Mammary epithelial cell (primary cell): Measurements from ENCODE around the gene ACCSL.

Experiments used
- CTCF ChIP-seq, 2 donors: IDR thresholded peaks in 1 of 2; conservative IDR thresholded peaks in 1 of 2; 2 replicates each; pipeline ENCODE4 v1.5.1; 2011 to 2012; ENCODE audit warnings: inconsistent platforms in 2 of 2, low read length in 2 of 2, mild to moderate bottlenecking in 2 of 2, control low read depth in 1 of 2, low read depth in 1 of 2; ENCODE audit not compliant: insufficient read depth in 1 of 2; ENCODE audit errors: extremely low read depth in 1 of 2
- EZH2 ChIP-seq: IDR thresholded peaks from 2 replicates; pipeline ENCODE4 v1.6.1; 2012; ENCODE audit warnings: low read length, inconsistent platforms, borderline replicate concordance

GRCh38 chr11:44005063-44005701 is 42.6 kb upstream of the ACCSL start:
- TF ChIP-seq EZH2: no peak
- no peak for TF ChIP-seq CTCF (conservative IDR thresholded peaks at IDR 0.05 in 1 of 2, IDR thresholded peaks at IDR 0.05 in 1 of 2; ENCODE audit: extremely low read depth in 1 of 2, insufficient read depth in 1 of 2, low read depth in 1 of 2, low read length in 2 of 2)
